ELF-1 (cell line): ENCODE data around the gene PPP1R12B.
A peak's percentile ranks its signal among the peaks of the same experiment; 100 is the strongest.
"Not testable (repeated sequence)": the region's sequence is repeated elsewhere in the genome, so short reads cannot be mapped to it uniquely, and the experiment has no call there.

Source experiments
- DNase-seq: peaks from one replicate; pipeline ENCODE4 v3.0.0-alpha.2; 2016; ENCODE audit warnings: low read depth, low spot score

PPP1R12B gene

DNA sequence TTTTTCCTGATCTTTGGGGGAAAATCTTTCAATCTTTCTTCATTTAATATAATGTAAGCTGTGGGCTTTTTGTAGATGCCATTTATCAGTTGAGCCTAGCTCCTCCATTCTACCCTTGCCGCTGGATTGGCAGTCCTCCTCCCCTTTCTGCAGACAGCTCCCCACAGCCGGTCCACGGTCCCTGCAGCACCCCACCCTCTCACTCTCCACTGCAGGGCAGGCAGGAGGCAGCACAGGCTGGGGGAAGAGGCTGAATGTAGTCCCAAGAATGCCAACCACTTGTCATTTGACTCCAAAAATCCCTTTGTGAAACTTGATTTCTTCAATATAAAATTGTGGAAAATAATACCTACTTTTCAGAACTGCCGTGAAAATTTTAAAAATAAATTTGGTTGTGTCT, 265.1 kb downstream of the PPP1R12B start:
- DNase-seq: no peak

DNA sequence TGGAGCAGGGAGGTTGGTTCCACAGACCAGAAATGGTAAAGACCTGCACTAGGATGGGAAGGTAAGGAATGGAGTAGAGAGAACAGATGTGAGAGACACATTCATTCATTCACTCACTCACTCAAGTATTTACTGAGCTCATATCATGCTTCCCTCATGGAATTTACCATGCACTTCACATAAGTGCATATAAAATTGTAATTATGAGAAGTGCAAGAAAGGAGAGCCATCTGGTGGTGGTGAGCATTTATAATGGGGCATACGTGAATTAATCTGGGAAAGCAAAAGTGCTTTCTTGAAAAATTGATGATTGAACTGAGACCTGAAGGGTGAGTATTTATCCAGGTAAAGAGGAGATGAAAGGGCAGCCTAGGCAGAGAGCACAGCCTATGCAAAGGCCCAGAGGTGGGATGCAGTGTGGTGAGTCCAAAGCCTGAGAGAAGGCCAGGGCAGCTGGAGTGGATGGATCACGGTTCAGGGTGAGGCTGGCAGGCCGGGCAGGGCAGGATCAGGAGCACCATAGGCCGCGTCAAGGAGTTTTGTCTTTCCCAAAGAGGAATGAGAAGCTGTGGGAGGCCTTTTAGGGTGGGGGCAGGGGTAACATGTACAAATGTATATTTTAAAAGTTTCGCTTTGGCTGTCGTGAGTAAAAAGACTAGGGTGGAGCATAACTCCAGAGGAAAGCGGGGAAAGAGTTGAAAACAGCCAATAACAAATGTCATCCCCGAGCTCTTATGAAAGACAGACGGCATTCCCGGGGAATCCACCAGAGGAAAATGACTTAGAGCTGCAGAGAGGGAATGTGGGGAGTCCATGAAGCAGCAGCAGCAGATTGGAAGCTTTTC, 266.1 kb downstream of the PPP1R12B start:
- DNase-seq: not testable (repeated sequence)

DNA sequence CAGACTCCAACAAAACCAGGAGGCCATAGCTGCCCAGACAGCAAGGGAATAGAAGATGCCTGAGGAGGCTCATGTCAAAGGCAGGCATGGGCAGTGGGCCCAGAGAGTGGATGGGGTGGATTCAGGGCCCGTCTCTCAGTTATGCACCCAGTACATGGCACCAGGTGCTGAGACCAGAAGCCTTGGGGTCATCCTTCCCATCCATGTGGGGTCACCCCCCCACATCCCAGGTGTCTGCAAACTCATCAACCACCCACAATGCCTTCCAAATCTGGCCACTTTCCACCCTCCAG, 266.7 kb downstream of the PPP1R12B start:
- not testable (repeated sequence) for DNase-seq

DNA sequence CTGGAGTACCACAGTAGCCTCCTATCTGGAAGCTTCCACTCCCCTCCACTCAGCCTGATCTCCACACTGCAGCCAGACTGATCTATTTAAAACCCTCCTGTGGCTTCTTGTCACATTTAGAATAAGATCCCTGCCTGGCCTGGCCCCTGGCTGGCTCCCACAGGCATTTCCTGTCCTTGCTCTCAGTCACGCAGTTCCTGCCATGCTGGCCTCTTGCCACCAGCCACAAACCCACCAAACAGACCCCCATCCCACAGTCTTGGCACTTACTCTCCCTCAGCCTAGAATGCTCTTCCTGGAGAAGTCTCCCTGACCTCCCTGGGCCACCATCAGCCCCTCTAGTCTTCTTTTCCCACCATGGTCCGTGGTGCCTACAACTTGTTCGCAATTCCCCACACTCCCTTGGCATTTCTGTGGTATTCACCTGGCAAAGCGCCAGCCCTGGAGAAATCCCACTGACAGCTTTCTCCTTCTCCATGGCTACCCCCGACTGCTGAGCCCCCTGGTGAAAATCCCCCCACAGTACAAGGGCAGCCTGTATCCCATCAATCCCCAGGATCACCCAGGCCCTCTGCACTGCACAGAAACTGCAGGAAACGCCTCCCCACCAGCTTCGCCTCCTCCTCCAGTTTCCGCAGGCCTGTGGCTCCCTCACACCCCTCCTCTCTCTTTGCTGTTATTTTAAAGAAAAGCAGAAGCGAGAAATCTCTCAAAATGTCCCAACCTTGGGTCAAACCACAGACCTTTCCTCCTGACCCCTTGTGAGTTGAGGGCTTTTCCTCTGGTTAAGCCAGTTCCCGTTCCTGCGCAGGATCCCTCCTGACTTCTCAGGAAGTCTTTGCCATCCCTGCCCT, 267.2 kb downstream of the PPP1R12B start:
- no peak for DNase-seq

DNA sequence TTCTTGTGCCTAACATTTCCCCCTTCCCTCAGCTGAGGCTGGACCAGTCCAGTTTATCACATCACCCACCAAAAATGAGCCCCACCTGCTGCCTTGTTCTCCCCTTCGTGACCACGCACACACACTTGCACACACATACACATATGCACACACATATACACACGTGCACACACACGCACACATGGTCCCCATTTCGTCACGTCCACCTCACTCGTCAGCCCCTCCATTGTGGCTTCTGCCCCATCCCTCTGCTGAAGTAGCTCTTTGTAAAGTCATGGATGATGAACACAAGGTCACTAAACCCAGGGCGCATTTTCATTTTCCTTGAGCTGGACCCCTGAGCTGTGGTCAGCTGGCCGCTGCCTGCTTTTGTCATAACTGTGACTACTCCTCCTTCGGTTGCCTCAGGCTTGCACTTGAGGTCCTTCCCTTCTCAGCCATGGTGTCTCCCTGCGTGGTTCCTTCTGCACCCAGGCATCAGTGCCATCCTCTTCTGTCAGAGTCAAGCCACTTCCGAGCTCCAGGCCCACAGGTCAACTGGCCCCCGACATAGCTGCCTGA, 267.9 kb downstream of the PPP1R12B start:
- no peak for DNase-seq

DNA sequence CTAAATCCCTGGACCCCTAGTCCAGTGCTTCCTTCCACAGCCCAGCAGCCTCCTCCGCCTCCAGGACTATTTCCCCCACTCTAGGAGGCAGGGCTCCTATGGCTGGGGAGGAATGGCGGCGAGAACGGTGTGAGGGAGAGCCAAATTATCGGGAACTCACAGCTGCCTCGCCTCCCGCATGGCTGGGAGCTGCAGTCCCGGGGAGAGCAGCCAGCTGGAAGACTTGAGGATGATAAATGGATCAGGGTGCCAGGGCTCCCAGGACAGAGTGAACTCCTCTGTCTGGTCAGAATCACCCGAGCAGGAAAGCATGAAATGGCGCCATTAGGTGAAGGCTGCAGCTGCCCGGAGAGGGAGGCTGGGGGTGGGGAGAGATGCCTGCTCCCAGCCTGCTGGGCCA, 270.5 kb downstream of the PPP1R12B start:
- not testable (repeated sequence) for DNase-seq

DNA sequence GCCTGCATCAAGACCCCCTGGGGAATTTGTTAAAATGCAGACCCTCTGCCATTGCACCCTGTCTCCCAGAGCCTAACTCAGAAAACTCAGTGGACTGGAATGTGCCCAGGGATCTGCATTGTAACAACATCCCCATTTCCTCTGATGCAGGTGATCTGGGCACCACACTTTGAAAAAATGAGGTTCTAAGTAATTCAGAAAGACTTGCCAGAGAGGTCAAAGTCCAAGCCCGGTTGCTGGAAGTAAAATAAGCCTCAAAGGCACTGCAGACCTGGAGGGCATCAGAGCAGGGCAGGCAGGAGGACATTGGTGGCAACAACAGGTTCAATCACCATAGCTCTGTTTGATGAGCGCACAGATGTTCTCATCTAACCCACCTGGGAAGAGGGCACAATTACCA, 271.0 kb downstream of the PPP1R12B start:
- no peak for DNase-seq

DNA sequence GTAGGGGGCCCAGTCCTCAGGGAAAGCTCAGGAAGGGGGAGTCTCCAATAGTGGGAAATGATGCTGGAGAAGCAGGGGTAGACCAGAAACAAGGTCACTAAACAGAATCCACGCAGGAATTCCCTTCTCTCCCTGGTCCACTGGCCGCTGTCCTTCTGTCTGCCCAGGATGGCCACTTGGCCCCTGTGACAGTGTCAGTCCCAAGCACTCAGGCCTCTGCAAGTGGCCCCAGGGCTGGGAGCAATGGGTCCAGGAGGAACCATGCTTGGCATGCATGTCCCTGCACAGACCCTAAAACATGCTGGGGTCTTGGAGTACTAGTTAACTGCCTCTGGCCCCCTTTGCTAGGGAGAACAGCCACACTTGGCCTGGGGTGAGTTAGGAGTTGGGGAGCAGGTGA, 271.5 kb downstream of the PPP1R12B start:
- DNase-seq: not testable (repeated sequence)

DNA sequence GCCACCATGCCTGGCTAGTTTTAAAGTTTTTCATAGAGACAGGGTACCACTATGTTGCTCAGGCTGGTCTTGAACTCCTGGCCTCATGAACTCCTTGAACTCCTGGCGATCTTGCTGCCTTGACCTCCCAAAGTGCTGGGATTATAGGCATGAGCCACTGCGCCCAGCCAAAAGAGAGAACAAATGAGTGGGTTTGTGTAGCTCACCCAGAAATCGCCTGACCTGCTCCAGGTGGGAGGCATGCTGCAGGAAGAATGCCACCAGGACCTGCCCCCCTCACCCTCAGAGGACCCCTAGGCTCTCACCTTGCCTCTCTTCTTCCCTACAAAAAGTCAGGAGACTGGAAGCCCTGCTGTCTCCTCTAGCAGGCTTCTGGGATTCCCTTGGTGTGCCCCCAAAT, 272.9 kb downstream of the PPP1R12B start:
- no peak for DNase-seq

DNA sequence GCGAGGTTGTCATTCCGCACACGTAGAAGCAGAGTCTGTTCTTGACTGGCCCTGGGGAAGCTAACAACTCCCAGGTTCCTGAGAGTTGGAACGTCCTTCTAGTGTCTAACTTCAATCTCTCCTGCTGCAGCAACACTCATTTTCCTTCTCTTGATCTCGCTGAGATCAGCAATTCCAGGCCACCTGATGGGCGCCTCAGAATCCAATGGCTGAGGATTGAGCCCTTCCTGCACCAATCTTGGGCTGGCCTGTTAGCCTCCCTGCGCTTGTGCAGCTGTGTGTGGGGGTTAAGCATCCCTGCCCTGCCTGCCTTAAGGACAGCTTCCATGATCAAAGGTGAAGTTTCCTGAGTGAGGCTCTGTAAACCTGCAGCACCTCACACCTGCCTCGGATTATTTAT, 273.9 kb downstream of the PPP1R12B start:
- DNase-seq: no peak

DNA sequence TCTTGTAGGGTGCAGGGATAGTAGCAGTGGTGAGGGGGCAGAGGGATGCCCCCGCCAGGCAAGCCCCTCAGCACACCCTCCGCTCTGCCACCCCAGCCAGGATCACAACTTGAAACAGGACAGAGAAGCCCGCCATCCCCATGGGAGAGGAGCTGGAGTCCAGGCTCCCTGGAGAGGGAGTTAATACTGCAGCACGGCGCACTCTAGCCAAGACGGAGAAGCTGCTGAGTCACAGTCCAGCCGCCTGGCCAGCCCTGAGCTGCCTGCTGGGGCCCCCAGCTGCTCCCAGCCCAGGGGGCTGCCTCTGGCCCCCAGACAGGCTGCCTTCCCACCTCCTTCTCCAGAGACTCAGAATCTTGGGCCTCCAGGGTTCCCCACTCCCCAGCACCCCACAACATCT, 274.6 kb downstream of the PPP1R12B start:
- DNase-seq: peak; percentile 68

DNA sequence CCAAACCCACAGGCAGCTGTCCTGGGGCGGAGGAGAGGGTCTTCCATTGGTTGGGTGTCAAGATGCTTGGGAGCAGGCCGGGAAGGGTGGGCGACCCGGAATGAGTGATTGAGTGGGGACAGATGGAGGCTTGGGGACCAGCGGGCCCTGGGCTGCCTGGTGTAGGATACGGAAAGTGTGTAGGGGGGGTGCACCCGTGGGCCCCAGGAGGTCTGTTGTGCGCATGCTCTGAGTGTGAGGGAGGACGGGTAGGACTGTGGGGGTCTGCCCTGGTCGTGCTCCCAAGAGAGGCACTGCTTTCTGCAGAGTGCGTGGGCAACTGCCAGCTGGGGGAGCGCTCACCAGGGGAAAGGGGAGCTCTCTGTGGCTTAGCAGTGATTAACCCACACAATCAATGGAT, 275.0 kb downstream of the PPP1R12B start:
- DNase-seq: not testable (repeated sequence)

DNA sequence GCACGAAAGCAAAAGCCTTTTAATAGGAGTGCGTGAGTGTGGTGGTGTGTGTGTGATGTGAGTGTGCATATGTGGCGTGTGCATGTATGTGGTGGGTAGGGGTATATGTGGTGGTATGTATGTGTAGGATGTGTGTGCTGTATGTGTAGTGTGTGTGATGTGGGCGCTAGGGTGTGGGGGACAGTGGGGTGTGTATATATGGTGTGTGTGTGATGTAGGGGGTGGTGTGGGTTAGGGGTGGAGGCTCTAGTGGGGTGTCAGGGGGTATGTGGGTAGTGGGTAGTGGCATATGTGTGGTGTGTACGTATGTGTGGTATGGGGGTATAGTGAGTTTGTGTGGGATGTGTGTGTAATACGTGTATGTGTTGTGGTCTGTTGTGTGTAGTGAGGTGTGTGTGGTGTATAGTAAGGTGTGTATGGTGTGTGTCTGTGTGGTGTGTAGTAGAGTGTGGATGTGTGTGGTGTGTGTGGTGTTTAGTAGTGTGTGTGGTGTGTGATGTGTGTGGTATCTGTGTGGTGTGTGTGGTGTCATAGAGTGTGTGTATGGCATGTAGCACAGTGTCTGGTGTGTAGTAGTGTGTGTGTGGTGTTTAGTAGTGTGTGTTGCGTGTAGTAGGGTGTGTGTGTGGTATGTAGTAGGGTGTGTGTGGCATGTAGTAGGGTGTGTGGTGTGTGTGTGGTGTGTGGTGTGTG, 275.7 kb downstream of the PPP1R12B start:
- no peak for DNase-seq

DNA sequence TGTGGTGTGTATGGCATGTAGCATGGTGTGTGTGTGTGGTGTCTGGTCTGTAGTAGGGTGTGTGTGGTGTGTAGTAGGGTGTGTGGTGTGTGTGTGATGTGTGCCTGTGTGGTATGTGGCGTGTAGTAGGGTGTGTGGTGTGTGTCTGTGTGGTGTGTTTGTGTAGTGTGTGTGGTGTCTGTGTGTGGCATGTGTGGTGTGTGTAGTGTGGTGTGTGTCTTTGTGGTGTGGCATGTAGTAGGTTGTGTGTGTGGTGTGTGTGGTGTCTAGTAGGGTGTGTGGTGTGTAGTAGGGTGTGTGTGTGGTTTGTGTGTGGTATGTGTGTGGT, 276.2 kb downstream of the PPP1R12B start:
- no peak for DNase-seq

DNA sequence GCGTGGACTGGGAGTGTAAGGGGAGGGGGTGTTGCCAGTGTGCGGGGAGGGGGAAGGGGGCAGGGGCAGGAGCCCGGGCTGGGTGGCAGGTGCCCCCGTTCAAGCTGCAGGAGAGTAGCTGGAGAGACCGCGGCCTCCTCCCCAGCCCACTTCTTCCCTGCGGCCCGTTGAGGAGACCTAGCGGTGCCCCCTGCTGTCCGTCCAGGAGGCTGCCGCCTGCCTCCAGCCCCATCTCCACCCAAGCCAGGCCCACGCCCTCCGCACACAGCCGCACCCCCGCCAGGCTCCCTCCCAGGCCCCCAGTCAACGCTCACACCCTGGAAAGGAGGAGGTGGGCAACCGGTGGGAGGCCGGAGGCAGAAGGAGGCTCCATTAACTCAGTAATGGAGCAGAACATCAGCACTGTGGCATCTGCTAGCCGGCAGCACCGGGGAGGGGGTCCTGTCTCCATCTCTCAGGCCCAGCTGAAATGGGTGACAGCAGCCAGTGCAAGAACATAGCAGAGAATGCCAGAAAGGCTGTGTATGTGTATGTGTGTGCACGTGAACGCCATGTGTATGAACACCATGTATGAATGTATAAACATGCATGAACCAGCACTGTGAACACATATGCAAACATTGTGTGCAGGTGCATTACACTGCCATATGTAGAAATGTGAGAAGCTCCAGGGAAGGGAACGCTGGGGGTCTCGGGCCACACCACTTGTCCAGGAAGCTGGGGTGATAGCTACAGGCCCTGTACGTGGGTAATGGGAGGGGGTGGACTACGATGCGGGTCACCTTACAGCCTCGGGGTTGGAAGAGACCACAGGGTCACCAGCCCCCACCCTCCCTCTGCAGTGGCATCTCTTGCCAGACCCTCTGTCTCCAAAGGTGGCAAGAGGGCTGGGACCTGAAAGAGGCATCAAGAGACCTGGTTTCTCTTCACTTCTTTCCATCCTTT, 277.2 kb downstream of the PPP1R12B start:
- DNase-seq: peak; percentile 83

DNA sequence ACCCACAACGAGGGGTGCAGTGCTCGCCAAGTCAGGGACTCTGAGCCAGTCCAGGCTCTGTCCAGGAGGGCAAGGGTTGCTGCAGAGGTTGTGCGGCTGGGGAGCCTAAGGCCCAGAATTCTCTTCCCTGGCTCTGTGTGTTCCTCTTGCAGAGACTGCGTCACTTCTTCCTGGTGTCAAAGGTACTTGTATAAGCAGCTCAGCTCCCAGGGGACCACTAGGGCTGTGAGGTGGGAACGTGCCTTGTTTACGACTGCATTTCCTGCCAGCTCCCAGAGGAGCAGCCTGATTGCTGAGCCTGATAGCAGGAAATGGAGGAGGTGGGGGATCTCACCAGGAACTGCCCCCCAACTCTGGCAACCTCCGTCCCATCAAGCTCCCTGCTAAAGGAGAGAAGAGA, 278.5 kb downstream of the PPP1R12B start:
- DNase-seq: not testable (repeated sequence)

DNA sequence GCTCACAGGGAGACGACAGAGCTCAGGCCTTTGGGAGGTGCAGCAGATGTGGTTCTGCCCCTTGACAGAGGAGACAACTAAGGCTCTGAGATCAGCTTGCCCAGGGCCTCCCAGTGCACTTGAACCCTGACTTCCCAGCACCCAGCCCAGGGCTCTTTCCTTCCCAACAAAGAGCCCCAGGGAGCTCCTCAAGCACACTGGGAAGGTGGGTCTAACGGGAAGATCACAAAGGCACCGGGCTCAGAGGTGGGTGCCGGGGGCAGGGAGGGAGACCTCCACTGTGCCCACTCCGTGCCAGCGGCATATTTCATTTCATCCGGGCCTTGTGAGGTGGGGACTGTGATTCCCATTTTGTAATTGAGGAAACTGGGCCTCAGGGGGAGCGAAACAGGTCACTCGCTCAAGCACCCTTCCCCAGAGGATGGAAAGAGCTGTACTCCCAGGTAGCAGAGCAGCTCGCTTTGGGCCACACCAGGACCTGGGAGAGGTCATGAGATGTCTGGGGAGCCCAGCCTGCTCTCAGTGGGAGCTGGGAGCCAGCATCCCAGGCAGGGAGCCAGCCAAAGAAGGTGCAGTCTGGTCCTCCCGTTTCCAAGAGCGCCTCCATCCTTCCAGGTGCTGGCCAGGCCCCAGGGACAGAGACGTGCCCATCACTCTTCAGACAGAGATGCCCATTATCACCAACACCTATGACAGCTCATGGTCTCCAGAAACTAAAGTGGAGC, 279.5 kb downstream of the PPP1R12B start:
- DNase-seq: no peak

DNA sequence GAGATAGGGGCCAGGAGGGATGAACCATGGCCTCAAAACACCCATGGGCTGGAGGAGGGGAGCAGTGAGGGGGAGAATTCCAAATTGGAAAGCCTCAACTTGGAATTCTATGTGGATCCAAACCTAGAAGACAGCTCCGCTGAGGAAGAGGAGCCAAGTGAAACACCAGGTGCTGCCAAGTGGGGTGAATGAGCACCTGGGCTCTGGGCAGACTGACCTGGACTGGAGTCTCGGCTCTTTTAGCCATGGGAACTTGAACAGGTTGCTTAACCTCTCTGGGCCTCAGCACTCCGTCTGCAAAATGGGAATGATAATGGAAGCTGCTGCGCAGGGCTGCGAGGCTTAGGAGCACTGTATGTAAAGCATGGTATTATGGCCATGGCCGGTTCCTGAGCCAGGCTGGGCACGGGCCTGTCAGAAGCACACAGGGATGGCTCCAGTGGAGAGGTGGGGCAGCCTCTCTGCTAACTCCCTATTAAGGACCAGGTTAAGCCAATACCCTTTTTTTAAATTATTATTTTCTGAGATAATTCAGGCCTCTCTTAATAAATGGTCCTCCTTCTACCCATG, 280.2 kb downstream of the PPP1R12B start:
- no peak for DNase-seq

DNA sequence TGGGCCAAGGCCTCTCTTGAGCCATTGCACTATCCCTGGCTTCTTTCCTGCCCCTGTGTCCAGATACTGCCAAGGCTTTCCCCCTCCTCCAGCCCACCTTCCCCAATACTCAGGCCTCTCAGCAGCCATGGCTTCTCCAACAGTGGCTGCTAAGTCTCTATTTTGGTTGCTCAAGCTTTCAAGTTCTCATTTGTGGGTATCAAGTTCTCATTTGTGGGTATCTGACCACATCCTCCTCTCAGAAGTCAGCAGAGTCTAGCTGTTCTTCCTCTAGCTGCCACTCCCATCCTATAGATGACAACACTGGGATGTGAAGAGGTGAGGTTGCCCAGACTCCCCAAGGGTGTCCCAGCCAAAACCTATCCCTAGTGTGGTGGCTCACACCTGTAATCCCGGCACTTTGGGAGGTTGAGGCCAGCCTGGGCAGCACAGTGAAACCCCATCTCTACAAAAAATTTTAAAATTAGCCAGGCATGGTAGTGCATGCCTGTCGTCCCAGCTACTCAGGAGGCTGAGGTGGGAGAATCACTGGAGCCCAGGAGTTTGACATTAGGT, 280.8 kb downstream of the PPP1R12B start:
- not testable (repeated sequence) for DNase-seq

DNA sequence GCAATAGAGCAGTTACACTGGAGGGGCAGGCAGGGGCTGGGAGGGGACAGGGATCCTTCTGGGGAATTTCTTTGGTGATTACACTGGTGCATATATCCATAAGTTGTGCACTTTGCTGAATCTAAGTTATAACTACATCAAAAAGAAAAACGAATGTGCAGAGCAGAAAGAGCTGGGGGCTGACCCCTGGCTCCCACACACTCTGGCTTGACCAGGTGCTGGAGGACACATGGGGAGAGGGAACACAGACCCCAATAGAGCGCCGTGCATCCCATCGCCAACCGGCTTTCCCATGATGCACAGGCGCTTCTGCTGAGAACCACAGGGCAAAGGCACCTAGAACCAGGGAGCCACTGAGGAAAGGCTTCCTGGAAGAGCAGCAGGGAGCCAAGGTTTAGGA, 281.6 kb downstream of the PPP1R12B start:
- DNase-seq: not testable (repeated sequence)
